Measurements from ENCODE around the gene ADD3.

Gene ADD3

GRCh38 chr10:110007701-110008517 is at the start of gene ADD3:
Gene ADD3, plus strand, starts transcription at chr10:110007984. Its CDS starts 92,670 bp downstream, at chr10:110100654.
- DNase-seq (ENCODE audit: low read depth in 2 of 2), result peak; percentile 89 to 92

GRCh38 chr10:109958059-109958458 is 49.7 kb upstream of the ADD3 start:
- DNase-seq (ENCODE audit: low read depth in 2 of 2), result no peak

- DNase-seq (ENCODE audit: low read depth in 2 of 2), result no peak
These were observed 48.3 kb upstream of the ADD3 start for GRCh38 chr10:109959259-109960145.

GRCh38 chr10:109960682-109961081 is 47.1 kb upstream of the ADD3 start:
- no peak for DNase-seq (ENCODE audit: low read depth in 2 of 2)

GRCh38 chr10:109961174-109962001 is 46.4 kb upstream of the ADD3 start:
- DNase-seq (ENCODE audit: low read depth in 2 of 2), result no peak

- DNase-seq (ENCODE audit: low read depth in 2 of 2), result no peak
These were observed 45.5 kb upstream of the ADD3 start for GRCh38 chr10:109962247-109962646.

- DNase-seq (ENCODE audit: low read depth in 2 of 2), result no peak
These were observed 44.3 kb upstream of the ADD3 start for GRCh38 chr10:109963439-109963838.

- DNase-seq (ENCODE audit: low read depth in 2 of 2), result no peak
These were observed 43.5 kb upstream of the ADD3 start for GRCh38 chr10:109964318-109964717.

GRCh38 chr10:109966961-109967738 is 40.6 kb upstream of the ADD3 start:
- DNase-seq (ENCODE audit: low read depth in 2 of 2), result no peak

GRCh38 chr10:109967739-109968088 is 40.1 kb upstream of the ADD3 start:
- DNase-seq (ENCODE audit: low read depth in 2 of 2), result no peak

GRCh38 chr10:109968953-109969759 is 38.6 kb upstream of the ADD3 start:
- no peak for DNase-seq (ENCODE audit: low read depth in 2 of 2)

GRCh38 chr10:109969760-109970346 is 37.9 kb upstream of the ADD3 start:
- DNase-seq (ENCODE audit: low read depth in 2 of 2), result no peak

GRCh38 chr10:109971634-109972033 is 36.1 kb upstream of the ADD3 start:
- no peak for DNase-seq (ENCODE audit: low read depth in 2 of 2)

- DNase-seq (ENCODE audit: low read depth in 2 of 2), result no peak
These were observed 35.3 kb upstream of the ADD3 start for GRCh38 chr10:109972372-109973001.

GRCh38 chr10:109973326-109973829 is 34.4 kb upstream of the ADD3 start:
- no peak for DNase-seq (ENCODE audit: low read depth in 2 of 2)

GRCh38 chr10:109974504-109975191 is 33.1 kb upstream of the ADD3 start:
- DNase-seq (ENCODE audit: low read depth in 2 of 2), result no peak

- DNase-seq (ENCODE audit: low read depth in 2 of 2), result no peak
These were observed 32.3 kb upstream of the ADD3 start for GRCh38 chr10:109975244-109976190.

Data from stimulated activated CD4-positive, alpha-beta T cell treated with anti-CD3 and anti-CD28 coated beads, Interleukin-1b, Interleukin-23, amount 100 ng/mL, for 4 hours (primary cell).